IPS-15b (cell line): Measurements from ENCODE around the gene RAB4B.
A peak's percentile ranks its signal among the peaks of the same experiment; 100 is the strongest.
"Not testable (repeated sequence)": the region's sequence is repeated elsewhere in the genome, so short reads cannot be mapped to it uniquely, and the experiment has no call there.

Source experiments
- H3K27me3 ChIP-seq: one replicate; pipeline ENCODE4 v1.6.1; 2013; ENCODE audit warnings: low read length; ENCODE audit not compliant: control insufficient read depth, insufficient read depth
- H3K36me3 ChIP-seq: one replicate; pipeline ENCODE4 v1.6.1; 2013; ENCODE audit warnings: low read length; ENCODE audit not compliant: control insufficient read depth, insufficient read depth
- H3K4me1 ChIP-seq: one replicate; pipeline ENCODE4 v1.6.1; 2013; ENCODE audit warnings: mild to moderate bottlenecking, low read length; ENCODE audit not compliant: control insufficient read depth, insufficient read depth
- H3K4me3 ChIP-seq: one replicate; pipeline ENCODE4 v1.5.1; 2013; ENCODE audit warnings: low read depth, low read length
- H3K9ac ChIP-seq: one replicate; pipeline ENCODE4 v1.6.1; 2013; ENCODE audit warnings: low read depth, mild to moderate bottlenecking, low read length
- H3K9me3 ChIP-seq: one replicate; pipeline ENCODE4 v1.6.1; 2013; ENCODE audit warnings: mild to moderate bottlenecking, low read length; ENCODE audit not compliant: control insufficient read depth, insufficient read depth

Gene RAB4B

GRCh38 chr19:40754611-40755247, 23.3 kb upstream of the RAB4B start:
- H3K9ac ChIP-seq = no peak overlapping the region
- H3K27me3 ChIP-seq = no peaks in the 10 kb centered on the region
- peaks cover 8% of the 10 kb centered on the region for H3K4me1 ChIP-seq
- no peak overlapping the region for H3K4me3 ChIP-seq
- peaks cover 43% of the 10 kb centered on the region for H3K36me3 ChIP-seq
- no peaks in the 10 kb centered on the region for H3K9me3 ChIP-seq

GRCh38 chr19:40755248-40755624, 22.8 kb upstream of the RAB4B start:
- Histone ChIP-seq H3K4me1 (peaks cover 5% of the 10 kb centered on the region), H3K9me3 (no peaks in the 10 kb centered on the region), H3K36me3 (peaks cover 48% of the 10 kb centered on the region), H3K27me3 (no peaks in the 10 kb centered on the region), H3K4me3 (no peak overlapping the region), H3K9ac (no peak overlapping the region)

- peaks cover 5% of the 10 kb centered on the region for H3K4me1 ChIP-seq
- H3K4me3 ChIP-seq = no peak overlapping the region
- H3K36me3 ChIP-seq = peaks cover 54% of the 10 kb centered on the region
- no peaks in the 10 kb centered on the region for H3K9me3 ChIP-seq
- no peaks in the 10 kb centered on the region for H3K27me3 ChIP-seq
- H3K9ac ChIP-seq = no peak overlapping the region
Observed at GRCh38 chr19:40755791-40756190, 22.3 kb upstream of the RAB4B start.

GRCh38 chr19:40756502-40757110, 21.4 kb upstream of the RAB4B start:
- H3K36me3 ChIP-seq = peaks cover 61% of the 10 kb centered on the region
- peaks cover 5% of the 10 kb centered on the region for H3K4me1 ChIP-seq
- peak overlapping the region; percentile 26 for H3K9ac ChIP-seq
- no peak overlapping the region for H3K4me3 ChIP-seq
- H3K9me3 ChIP-seq = no peaks in the 10 kb centered on the region
- no peaks in the 10 kb centered on the region for H3K27me3 ChIP-seq

GRCh38 chr19:40758491-40758890, 19.6 kb upstream of the RAB4B start:
- Histone ChIP-seq H3K27me3 (no peaks in the 10 kb centered on the region), H3K4me1 (peaks cover 5% of the 10 kb centered on the region), H3K9me3 (no peaks in the 10 kb centered on the region), H3K9ac (no peak overlapping the region), H3K4me3 (no peak overlapping the region), H3K36me3 (peaks cover 75% of the 10 kb centered on the region)

- no peaks in the 10 kb centered on the region for H3K9me3 ChIP-seq
- H3K4me1 ChIP-seq = peaks cover 4% of the 10 kb centered on the region
- H3K4me3 ChIP-seq = no peak overlapping the region
- H3K36me3 ChIP-seq = peaks cover 78% of the 10 kb centered on the region
- no peaks in the 10 kb centered on the region for H3K27me3 ChIP-seq
- H3K9ac ChIP-seq = no peak overlapping the region
Observed at GRCh38 chr19:40759352-40759751, 18.7 kb upstream of the RAB4B start.

GRCh38 chr19:40762754-40763470, 15.1 kb upstream of the RAB4B start:
- Histone ChIP-seq H3K36me3 (peaks cover 77% of the 10 kb centered on the region), H3K27me3 (no peaks in the 10 kb centered on the region), H3K4me3 (no peak overlapping the region), H3K9ac (no peak overlapping the region), H3K9me3 (no peaks in the 10 kb centered on the region), H3K4me1 (no peaks in the 10 kb centered on the region)

GRCh38 chr19:40763526-40763925, 14.5 kb upstream of the RAB4B start:
- Histone ChIP-seq H3K9me3 (no peaks in the 10 kb centered on the region), H3K36me3 (peaks cover 71% of the 10 kb centered on the region), H3K27me3 (no peaks in the 10 kb centered on the region), H3K9ac (no peak overlapping the region), H3K4me3 (no peak overlapping the region), H3K4me1 (no peaks in the 10 kb centered on the region)

GRCh38 chr19:40763963-40764362, 14.1 kb upstream of the RAB4B start:
- no peaks in the 10 kb centered on the region for H3K4me1 ChIP-seq
- H3K4me3 ChIP-seq = no peak overlapping the region
- H3K36me3 ChIP-seq = peaks cover 69% of the 10 kb centered on the region
- H3K9ac ChIP-seq = no peak overlapping the region
- H3K9me3 ChIP-seq = no peaks in the 10 kb centered on the region
- H3K27me3 ChIP-seq = no peaks in the 10 kb centered on the region

- peaks cover 46% of the 10 kb centered on the region for H3K36me3 ChIP-seq
- not testable (repeated sequence) for H3K4me1 ChIP-seq, H3K9ac ChIP-seq, H3K9me3 ChIP-seq, H3K27me3 ChIP-seq, H3K4me3 ChIP-seq
Observed at GRCh38 chr19:40766385-40766784, 11.7 kb upstream of the RAB4B start.

GRCh38 chr19:40768869-40769268, 9.2 kb upstream of the RAB4B start:
- Histone ChIP-seq H3K4me3 (no peak overlapping the region), H3K27me3 (no peaks in the 10 kb centered on the region)

More at GRCh38 chr19:40768869-40769268, 9.2 kb upstream of the RAB4B start:
- peaks cover 21% of the 10 kb centered on the region for H3K36me3 ChIP-seq
- H3K9ac ChIP-seq = no peak overlapping the region
- no peaks in the 10 kb centered on the region for H3K4me1 ChIP-seq
- H3K9me3 ChIP-seq = no peaks in the 10 kb centered on the region
